T follicular helper cell (primary cell): ENCODE measurements around the gene ZNF587.
"Not testable (repeated sequence)": the region's sequence is repeated elsewhere in the genome, so short reads cannot be mapped to it uniquely, and the experiment has no call there.

Source experiments
- DNase-seq: peaks from one replicate; pipeline ENCODE4 v3.0.0-alpha.2; 2020; ENCODE audit warnings: low read depth

Gene ZNF587

GRCh38 chr19:57887195-57887941, 37.7 kb downstream of the ZNF587 start:
- no peak for DNase-seq

- DNase-seq, result no peak
Observed at GRCh38 chr19:57888107-57888559, 38.5 kb downstream of the ZNF587 start.

GRCh38 chr19:57888560-57889231, 39.0 kb downstream of the ZNF587 start, which contains the start of gene ZNF814:
ZNF814 (minus strand) TSS chr19:57889037; CDS start chr19:57888802, 235 bp downstream.
- peak; percentile 72 for DNase-seq

- not testable (repeated sequence) for DNase-seq
Observed at GRCh38 chr19:57890706-57891105, 41.0 kb downstream of the ZNF587 start.

- no peak for DNase-seq
Observed at GRCh38 chr19:57900311-57900710, 50.7 kb downstream of the ZNF587 start.

- DNase-seq, result no peak
Observed at GRCh38 chr19:57903618-57904184, 54.0 kb downstream of the ZNF587 start.

- no peak for DNase-seq
Observed at GRCh38 chr19:57905258-57905657, 55.6 kb downstream of the ZNF587 start.

- no peak for DNase-seq
Observed at GRCh38 chr19:57907394-57907793, 57.7 kb downstream of the ZNF587 start.

GRCh38 chr19:57914531-57914930, 64.9 kb downstream of the ZNF587 start:
- DNase-seq, result no peak
